22Rv1 (cell line): Measurements from ENCODE around the gene DHX34.

Experiments used
- H3K27ac ChIP-seq: fragments of 450-650 bp; 2 replicates; pipeline ENCODE4 v1.5.1; 2017
- ZFX ChIP-seq: fragments of 450-650 bp; IDR thresholded peaks from 2 replicates; pipeline ENCODE4 v1.6.1; 2017; ENCODE audit warnings: antibody characterized with exemption, borderline replicate concordance
- TF ChIP-seq, protein P1 (sequence below): fragments of 450-650 bp; IDR thresholded peaks from 2 replicates; pipeline ENCODE4 v1.5.1; 2017; ENCODE audit warnings: mild to moderate bottlenecking

DHX34 gene

DNA sequence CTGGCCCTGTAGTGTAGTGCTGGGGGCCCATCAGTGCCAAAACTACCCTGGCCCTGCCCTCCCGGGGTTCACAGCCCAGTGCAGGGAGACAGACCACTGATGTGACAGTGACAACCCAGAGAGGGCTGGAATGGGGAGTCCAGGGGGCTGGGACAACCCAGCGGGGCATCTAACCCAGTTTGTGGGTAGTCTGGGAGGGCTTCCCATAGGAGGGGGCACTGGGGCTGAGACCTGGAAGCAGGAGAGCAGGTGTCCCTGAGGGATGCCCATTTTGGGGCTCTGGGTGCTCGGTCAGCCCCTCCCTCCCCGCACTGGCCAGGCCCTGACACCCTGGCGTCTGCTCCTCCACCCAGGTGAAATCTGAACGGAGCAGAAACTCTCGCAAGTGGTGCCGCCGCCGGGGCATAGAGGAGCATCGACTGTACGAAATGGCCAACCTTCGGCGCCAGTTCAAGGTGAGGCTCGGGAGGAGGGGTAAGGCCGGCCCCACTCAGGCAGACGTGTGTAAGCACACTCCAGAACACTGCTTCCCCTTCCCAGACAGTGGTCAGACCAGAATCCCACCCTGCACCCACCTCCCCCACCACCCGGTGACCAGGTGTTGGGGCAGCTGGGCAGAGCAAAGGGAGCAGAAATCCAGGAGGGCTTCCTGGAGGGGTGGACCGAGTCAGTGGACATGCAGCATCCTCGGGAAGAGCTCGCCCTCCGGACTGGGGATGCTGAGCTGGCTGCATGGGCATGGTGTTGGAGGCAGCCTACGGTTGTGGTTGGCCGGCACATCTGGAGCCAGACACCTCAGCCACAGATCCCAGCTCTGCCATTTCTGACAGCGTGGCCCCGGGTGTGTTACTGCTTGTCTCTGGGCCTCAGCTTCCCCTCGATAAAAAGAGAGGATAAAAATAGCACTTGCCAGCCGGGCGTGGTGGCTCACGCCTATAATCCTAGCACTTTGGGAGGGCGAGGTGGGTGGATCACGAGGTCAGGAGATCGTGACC, 24.4 kb downstream of the DHX34 start:
- TF ChIP-seq, protein P1, sequence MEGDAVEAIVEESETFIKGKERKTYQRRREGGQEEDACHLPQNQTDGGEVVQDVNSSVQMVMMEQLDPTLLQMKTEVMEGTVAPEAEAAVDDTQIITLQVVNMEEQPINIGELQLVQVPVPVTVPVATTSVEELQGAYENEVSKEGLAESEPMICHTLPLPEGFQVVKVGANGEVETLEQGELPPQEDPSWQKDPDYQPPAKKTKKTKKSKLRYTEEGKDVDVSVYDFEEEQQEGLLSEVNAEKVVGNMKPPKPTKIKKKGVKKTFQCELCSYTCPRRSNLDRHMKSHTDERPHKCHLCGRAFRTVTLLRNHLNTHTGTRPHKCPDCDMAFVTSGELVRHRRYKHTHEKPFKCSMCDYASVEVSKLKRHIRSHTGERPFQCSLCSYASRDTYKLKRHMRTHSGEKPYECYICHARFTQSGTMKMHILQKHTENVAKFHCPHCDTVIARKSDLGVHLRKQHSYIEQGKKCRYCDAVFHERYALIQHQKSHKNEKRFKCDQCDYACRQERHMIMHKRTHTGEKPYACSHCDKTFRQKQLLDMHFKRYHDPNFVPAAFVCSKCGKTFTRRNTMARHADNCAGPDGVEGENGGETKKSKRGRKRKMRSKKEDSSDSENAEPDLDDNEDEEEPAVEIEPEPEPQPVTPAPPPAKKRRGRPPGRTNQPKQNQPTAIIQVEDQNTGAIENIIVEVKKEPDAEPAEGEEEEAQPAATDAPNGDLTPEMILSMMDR: no peak
- no peak for TF ChIP-seq ZFX

DNA sequence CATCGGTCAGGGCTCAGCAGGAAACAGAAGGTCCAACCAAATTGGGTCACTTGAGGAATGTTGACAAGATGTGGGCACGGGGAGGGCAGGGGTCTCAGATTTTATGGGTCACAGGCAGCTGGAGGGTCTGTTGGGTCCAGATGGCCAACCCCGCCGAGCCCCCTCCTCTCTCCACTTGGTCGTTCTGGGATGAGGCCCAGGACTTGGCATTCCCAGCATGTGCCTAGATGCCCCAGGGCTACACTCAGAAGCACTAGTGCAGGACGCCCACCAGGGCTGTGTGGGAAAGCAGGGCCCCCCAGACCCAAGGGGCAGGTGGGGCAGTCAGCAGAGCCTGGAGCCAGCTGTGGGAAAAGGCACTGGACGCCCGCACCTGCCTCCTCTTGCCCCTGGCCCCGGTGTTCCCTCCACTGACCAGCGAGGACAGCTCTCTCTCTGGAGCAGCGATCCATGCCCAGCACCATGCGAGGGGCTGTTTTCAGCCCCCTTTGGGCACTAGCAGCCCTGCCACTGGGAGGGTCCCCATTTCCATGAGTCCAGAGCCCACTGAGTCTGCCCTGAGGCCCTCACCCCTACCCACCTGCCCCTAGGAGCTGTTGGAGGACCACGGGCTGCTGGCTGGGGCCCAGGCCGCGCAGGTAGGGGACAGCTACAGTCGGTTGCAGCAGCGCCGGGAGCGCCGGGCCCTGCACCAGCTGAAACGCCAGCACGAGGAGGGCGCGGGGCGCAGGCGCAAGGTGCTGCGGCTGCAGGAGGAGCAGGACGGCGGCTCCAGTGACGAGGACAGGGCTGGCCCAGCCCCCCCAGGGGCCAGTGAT, 26.0 kb downstream of the DHX34 start:
- TF ChIP-seq, protein P1: no peak
- TF ChIP-seq ZFX: no peak
- H3K27ac ChIP-seq: no peak overlapping the region

More for the DNA sequence above, 24.4 kb downstream of the DHX34 start:
- no peak overlapping the region for H3K27ac ChIP-seq

DNA sequence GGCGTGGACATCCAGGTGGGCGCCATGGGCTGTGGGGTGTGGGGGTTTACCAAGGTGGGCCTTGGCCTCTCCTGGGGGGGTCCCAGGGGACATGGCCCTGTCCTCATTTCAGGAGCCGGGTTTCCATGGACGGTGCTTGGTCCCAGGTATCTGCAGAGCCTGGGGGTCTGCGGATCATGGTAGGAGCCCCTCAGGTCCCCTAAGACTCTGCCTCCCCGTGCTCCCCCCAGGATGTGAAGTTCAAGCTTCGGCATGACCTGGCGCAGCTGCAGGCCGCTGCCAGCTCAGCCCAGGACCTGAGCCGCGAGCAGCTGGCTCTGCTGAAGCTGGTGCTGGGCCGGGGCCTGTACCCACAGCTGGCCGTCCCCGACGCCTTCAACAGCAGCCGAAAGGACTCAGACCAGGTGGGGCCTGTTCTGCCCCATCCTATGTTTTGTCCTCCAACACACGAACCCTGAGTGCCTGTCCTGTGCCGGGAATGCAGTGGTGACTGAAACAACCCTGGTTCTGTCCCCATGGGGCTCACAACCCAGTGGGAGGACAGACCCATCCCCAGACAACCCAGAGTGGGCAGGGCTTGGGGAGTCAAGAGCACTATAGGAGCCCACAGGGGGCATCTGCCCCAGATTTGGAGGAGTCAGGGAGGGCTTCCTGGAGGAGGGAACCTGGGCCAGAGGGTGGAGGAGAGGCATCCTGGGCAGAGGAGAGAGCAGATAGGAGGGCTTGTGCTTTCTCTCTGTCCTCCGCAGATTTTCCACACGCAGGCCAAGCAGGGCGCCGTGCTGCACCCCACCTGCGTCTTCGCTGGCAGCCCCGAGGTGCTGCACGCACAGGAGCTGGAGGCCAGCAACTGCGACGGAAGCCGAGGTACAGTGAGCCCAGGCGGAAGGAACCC, 26.8 kb downstream of the DHX34 start:
- H3K27ac ChIP-seq: no peak overlapping the region
- TF ChIP-seq ZFX: no peak
- TF ChIP-seq, protein P1: no peak

DNA sequence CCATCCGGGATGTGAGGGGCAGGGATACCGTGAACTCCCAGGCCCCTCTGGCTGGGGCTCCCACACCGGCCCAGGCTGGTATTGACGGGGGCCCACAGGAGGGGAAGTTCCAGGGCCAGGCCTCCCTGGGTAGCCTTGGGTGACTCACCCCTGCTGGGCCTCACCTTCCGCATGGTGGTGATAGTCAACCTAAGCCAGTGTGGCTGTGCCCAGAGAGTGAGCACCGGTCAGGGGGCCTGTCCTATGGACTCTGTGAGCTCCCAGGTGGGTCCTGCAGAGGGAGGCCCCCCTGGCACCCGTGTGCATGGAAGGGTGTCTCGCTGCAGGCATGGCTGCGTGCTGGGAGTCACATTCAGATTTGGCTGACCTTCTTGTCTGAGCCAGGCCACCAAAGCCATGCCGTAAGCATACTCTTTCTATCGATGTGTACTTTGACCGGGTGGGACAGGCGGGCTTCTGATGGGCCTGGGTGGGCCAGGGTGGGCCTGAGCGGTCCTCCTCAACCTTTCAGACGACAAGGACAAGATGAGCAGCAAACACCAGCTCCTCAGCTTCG, 27.6 kb downstream of the DHX34 start:
- no peak overlapping the region for H3K27ac ChIP-seq
- no peak for TF ChIP-seq ZFX
- TF ChIP-seq, protein P1: no peak

DNA sequence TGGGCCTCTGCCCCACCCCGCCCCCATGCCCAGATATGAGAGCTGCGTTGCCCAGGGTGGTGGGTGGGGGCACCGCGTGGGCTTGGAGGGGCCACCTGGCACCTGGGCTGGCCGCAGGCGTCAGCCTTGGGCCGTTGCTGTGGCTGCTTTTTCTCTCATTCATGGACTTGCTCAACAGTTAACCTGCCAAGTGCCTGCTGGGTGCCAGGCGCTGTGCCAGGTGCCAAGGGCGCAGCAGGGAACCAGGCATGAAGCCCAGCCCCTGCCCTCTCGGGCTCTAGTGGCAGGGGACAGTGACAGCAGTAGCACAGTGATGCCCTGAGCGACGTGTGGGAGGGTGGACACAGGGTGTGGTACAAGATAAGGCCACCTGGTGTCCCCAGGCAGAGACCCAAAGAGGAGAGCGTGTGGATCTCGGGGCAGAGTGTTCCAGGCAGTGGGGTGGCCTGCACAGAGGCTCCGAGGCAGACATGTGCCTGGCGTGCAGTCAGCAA, 28.1 kb downstream of the DHX34 start:
- H3K27ac ChIP-seq: no peak overlapping the region

DNA sequence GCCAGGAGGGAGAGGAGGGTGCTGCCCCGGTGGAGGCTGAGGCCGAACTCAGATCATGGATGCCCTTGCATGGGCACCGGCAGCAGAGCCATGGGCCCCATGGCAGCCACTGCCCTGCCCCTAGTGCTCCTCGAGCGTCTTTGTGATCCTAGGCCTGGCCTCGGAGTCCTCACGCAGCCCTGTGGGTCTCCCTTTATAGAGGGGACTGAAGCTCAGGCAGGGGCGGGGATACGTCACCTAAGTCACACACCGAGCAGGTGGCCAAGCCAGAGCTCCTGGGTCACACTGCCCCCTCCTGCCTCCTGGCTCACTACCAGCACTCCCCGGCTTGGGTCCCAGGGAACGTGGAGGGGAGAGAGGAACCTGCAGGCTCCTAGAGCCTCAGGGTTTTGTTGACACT, 28.7 kb downstream of the DHX34 start:
- no peak overlapping the region for H3K27ac ChIP-seq
- no peak for TF ChIP-seq ZFX
- TF ChIP-seq, protein P1: no peak

More for the DNA sequence above, 28.1 kb downstream of the DHX34 start:
- no peak for TF ChIP-seq ZFX
- TF ChIP-seq, protein P1: no peak
